K562 (cell line): ENCODE data around the gene DOLK. TPM values are rescaled to one million over a fixed set of nuclear protein-coding genes. Genes with fewer than 3 reads are reported as not detected.
A peak's percentile ranks its signal among the peaks of the same experiment; 100 is the strongest.

Experiments used
- BCLAF1 ChIP-seq, 2 experiments: fragments of 450-650 bp in 1 of 2; IDR thresholded peaks; 2 replicates each; pipeline ENCODE4 v1.6.1; 2011 to 2017; ENCODE audit warnings: low read depth in 2 of 2, antibody characterized with exemption in 1 of 2, borderline replicate concordance in 1 of 2, low read length in 1 of 2, mild to moderate bottlenecking in 1 of 2, mixed read lengths in 1 of 2; ENCODE audit not compliant: control insufficient read depth in 1 of 2
- CREM ChIP-seq: IDR thresholded peaks from 2 replicates; pipeline ENCODE4 v1.6.1; 2014; ENCODE audit warnings: antibody characterized with exemption, low read depth
- E2F8 ChIP-seq: fragments of 450-650 bp; IDR thresholded peaks from 2 replicates; pipeline ENCODE4 v1.7.1; 2018; ENCODE audit warnings: mild to moderate bottlenecking, low read depth; ENCODE audit not compliant: partially characterized antibody
- HDAC3 ChIP-seq: fragments of 450-650 bp; IDR thresholded peaks from 2 replicates; pipeline ENCODE4 v1.6.1; 2018; ENCODE audit warnings: borderline replicate concordance, mild to moderate bottlenecking, moderate library complexity; ENCODE audit not compliant: partially characterized antibody
- HDAC6 ChIP-seq: IDR thresholded peaks from 2 replicates; pipeline ENCODE4 v1.6.1; 2012; ENCODE audit warnings: low read depth, mild to moderate bottlenecking, control low read depth, inconsistent platforms, low read length, moderate library complexity
- POLR2H ChIP-seq: IDR thresholded peaks from 2 replicates; pipeline ENCODE4 v1.6.1; 2016; ENCODE audit warnings: missing genetic modification characterization, low read depth, mild to moderate bottlenecking, control low read depth, missing compliant biosample characterization, moderate library complexity
- POU5F1 ChIP-seq: fragments of 150-350 bp; IDR thresholded peaks from 2 replicates; pipeline ENCODE4 v1.6.1; 2014; ENCODE audit warnings: borderline replicate concordance, low read length, low read depth, mild to moderate bottlenecking; ENCODE audit not compliant: partially characterized antibody
- RERE ChIP-seq: sonication (generic); formaldehyde crosslinking; IDR thresholded peaks from 2 replicates; pipeline ENCODE4 v1.8.0; 2023; ENCODE audit warnings: missing genetic modification reagents, mild to moderate bottlenecking, borderline replicate concordance
- RHOXF2B ChIP-seq: fragments of 250-450 bp; sonication (Bioruptor Pico); conservative IDR thresholded peaks from 2 replicates; pipeline ENCODE4 v1.5.1; 2021
- TAL1 ChIP-seq: fragments of 450-650 bp; IDR thresholded peaks from 2 replicates; pipeline ENCODE4 v1.6.1; 2016; ENCODE audit warnings: mild to moderate bottlenecking
- TCF3 ChIP-seq: sonication (generic); formaldehyde crosslinking; IDR thresholded peaks from 2 replicates; pipeline ENCODE4 v1.4.0; 2020; ENCODE audit warnings: mild to moderate bottlenecking, missing genetic modification reagents
- ZNF175 ChIP-seq: fragments of 200-800 bp; sonication (Bioruptor generic); IDR thresholded peaks from 2 replicates; pipeline ENCODE4 v1.6.1; 2016; ENCODE audit warnings: low read depth, mild to moderate bottlenecking, missing genetic modification characterization, missing compliant biosample characterization
- ZNF41 ChIP-seq: fragments of 250-450 bp; sonication (Bioruptor Pico); conservative IDR thresholded peaks from 2 replicates; pipeline ENCODE4 v1.4.0; 2020; ENCODE audit warnings: mild to moderate bottlenecking
- ZNF699 ChIP-seq: fragments of 250-450 bp; sonication (Bioruptor Pico); IDR thresholded peaks from 2 replicates; pipeline ENCODE4 v1.8.0; 2021; ENCODE audit warnings: mild to moderate bottlenecking, moderate library complexity; ENCODE audit not compliant: insufficient replicate concordance
- ZSCAN32 ChIP-seq: fragments of 450-650 bp; formaldehyde crosslinking; IDR thresholded peaks from 2 replicates; pipeline ENCODE4 v1.4.0; 2020; ENCODE audit warnings: mild to moderate bottlenecking, moderate library complexity
- polyA plus RNA-seq, 8 experiments: library from polyadenylated mRNA; depleted of rRNA in 4 of 8; stranded (reverse) in 5 of 8; unstranded in 3 of 8; fragments of >200 nt; fragmentation: Nextera tagmentation in 2 of 8; fragmentation: Illumina TruSeq in 1 of 8; extraction: Ambion mirVana in 2 of 8; extraction: Trizol in 1 of 8; gene quantifications; 2 replicates each; pipeline versions ENCODE4 v1.2.1 to v1.2.3, GENCODE V29; 2011 to 2014; ENCODE audit warnings: inconsistent platforms in 1 of 8, missing spikeins in 1 of 8
- total RNA-seq, 7 experiments: library from RNA; depleted of rRNA in 6 of 7; stranded (reverse); fragments of >200 nt in 6 of 7; fragmentation: Illumina TruSeq in 2 of 7; extraction: Trizol in 2 of 7; gene quantifications; 2 replicates each; pipeline versions ENCODE4 v1.2.1 to v1.2.3, GENCODE V29; 2011 to 2021; ENCODE audit warnings: low replicate concordance in 1 of 7

DOLK gene
- total and polyA plus RNA-seq, 9 of the 15 experiments (the other 6 are each of a cell fraction or from before 2014, with no cell fraction given) = 2.6 to 14.2 (median 11.7) TPM

- TF ChIP-seq HDAC3 = no peak
- no peak for TF ChIP-seq ZNF175 (CRISPR knock-in tag)
- 0 out of 2 replicates have a peak, but pooled peaks have one; percentile 36 for TF ChIP-seq ZSCAN32
- TF ChIP-seq POU5F1 = no peak
- no peak for TF ChIP-seq RERE
- peak; percentile 94 for TF ChIP-seq CREM
- TF ChIP-seq TAL1 = no peak
- no peak for TF ChIP-seq ZNF41
- TF ChIP-seq BCLAF1 (IDR thresholded peaks at IDR 0.05; ENCODE audit: borderline replicate concordance in 1 of 2, control insufficient read depth in 1 of 2, low read depth in 2 of 2, low read length in 1 of 2) = no peak
- peak; percentile 84 for TF ChIP-seq POLR2H (tag)
- peak; percentile 17 for TF ChIP-seq E2F8
- no peak for TF ChIP-seq RHOXF2B
- peak; percentile 35; the same call in 1 of the 2 replicates for TF ChIP-seq HDAC6
- TF ChIP-seq TCF3 (CRISPR knock-in tag) = no peak; the same call in 1 of the 2 replicates
- TF ChIP-seq ZNF699 = no peak
Measured at GRCh38 chr9:128947527-128948301, at the start of gene DOLK, which contains the start of gene NUP188 (continued).
